SK-N-SH (cell line): Measurements from ENCODE around the gene PLBD2.

Source experiments
- CHD2 ChIP-seq: fragments of 150-350 bp; IDR thresholded peaks from 2 replicates; pipeline ENCODE4 v1.6.1; 2018; ENCODE audit warnings: low read length; ENCODE audit not compliant: partially characterized antibody
- JUND ChIP-seq: IDR thresholded peaks from 2 replicates; pipeline ENCODE4 v1.4.0; 2012
- POLR2AphosphoS5 ChIP-seq: IDR thresholded peaks from 2 replicates; pipeline ENCODE4 v1.6.1; 2012; ENCODE audit warnings: low read depth, low read length
- RAD21 ChIP-seq: IDR thresholded peaks from 2 replicates; pipeline ENCODE4 v1.6.1; 2012; ENCODE audit warnings: mild to moderate bottlenecking, low read length
- RCOR1 ChIP-seq: fragments of 150-350 bp; IDR thresholded peaks from 2 replicates; pipeline ENCODE4 v1.6.1; 2017; ENCODE audit warnings: antibody characterized with exemption, low read length
- RFX5 ChIP-seq: IDR thresholded peaks from 2 replicates; pipeline ENCODE4 v1.6.1; 2012; ENCODE audit warnings: mild to moderate bottlenecking, improper control_type of control experiment, low read length
- SIN3A ChIP-seq: IDR thresholded peaks from 2 replicates; pipeline ENCODE4 v1.6.1; 2012; ENCODE audit warnings: low read depth, mild to moderate bottlenecking, low read length, moderate library complexity, borderline replicate concordance
- YY1 ChIP-seq: IDR thresholded peaks from 2 replicates; pipeline ENCODE4 v1.4.0; 2012; ENCODE audit warnings: low read depth, mild to moderate bottlenecking
- TF ChIP-seq, protein P1 (sequence below): fragments of 200-600 bp; sonication (generic); IDR thresholded peaks from 2 replicates; pipeline ENCODE4 v1.6.1; 2017; ENCODE audit warnings: antibody characterized with exemption, mild to moderate bottlenecking, moderate library complexity
- TF ChIP-seq, protein P2 (sequence below): IDR thresholded peaks from 2 replicates; pipeline ENCODE4 v1.4.0; 2012; ENCODE audit warnings: low read depth
- TF ChIP-seq, protein P3 (sequence below): IDR thresholded peaks from 2 replicates; pipeline ENCODE4 v1.6.1; 2012; ENCODE audit warnings: mild to moderate bottlenecking, low read depth, low read length, moderate library complexity

DNA sequence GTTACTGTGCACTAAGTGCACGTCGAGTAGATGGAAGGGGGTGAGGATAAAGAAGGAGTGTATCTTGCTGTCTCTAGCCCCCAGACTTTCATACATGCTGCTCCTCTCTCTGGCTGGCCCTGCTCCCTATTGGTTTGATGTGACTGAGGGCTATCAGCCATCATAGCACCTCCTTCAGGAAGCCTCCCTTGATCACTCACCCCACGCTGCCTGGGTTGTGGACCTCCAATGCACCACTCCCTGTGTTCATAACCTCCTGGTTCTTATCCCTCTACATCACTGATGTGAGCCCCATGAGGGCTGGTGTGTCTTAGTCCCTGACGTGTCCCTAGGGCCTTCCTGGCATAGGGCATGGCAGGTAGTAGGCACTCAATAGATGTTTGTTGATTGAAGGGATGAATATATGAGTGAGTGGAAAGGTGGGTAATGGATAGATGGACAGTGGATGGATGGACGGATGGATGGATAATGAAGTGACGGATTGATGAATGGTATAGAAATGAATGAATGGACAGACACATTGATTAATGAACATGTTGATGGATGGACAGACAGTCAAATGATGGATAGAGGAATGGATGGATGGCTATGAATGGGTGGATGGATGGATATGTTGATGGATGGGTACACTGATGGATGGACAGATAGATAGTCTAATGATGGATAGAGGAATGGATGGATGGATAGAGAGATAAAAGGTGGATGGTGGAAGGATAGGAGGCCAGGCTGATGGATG lies 78.8 kb downstream of the PLBD2 start:
- TF ChIP-seq JUND (no peak), RCOR1 (no peak), RAD21 (no peak), RFX5 (no peak), SIN3A (no peak), CHD2 (no peak), POLR2AphosphoS5 (no peak), YY1 (no peak)
- TF ChIP-seq, protein P1, sequence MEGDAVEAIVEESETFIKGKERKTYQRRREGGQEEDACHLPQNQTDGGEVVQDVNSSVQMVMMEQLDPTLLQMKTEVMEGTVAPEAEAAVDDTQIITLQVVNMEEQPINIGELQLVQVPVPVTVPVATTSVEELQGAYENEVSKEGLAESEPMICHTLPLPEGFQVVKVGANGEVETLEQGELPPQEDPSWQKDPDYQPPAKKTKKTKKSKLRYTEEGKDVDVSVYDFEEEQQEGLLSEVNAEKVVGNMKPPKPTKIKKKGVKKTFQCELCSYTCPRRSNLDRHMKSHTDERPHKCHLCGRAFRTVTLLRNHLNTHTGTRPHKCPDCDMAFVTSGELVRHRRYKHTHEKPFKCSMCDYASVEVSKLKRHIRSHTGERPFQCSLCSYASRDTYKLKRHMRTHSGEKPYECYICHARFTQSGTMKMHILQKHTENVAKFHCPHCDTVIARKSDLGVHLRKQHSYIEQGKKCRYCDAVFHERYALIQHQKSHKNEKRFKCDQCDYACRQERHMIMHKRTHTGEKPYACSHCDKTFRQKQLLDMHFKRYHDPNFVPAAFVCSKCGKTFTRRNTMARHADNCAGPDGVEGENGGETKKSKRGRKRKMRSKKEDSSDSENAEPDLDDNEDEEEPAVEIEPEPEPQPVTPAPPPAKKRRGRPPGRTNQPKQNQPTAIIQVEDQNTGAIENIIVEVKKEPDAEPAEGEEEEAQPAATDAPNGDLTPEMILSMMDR, result no peak
- TF ChIP-seq, protein P2, sequence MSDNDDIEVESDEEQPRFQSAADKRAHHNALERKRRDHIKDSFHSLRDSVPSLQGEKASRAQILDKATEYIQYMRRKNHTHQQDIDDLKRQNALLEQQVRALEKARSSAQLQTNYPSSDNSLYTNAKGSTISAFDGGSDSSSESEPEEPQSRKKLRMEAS, result no peak
- TF ChIP-seq, protein P3, sequence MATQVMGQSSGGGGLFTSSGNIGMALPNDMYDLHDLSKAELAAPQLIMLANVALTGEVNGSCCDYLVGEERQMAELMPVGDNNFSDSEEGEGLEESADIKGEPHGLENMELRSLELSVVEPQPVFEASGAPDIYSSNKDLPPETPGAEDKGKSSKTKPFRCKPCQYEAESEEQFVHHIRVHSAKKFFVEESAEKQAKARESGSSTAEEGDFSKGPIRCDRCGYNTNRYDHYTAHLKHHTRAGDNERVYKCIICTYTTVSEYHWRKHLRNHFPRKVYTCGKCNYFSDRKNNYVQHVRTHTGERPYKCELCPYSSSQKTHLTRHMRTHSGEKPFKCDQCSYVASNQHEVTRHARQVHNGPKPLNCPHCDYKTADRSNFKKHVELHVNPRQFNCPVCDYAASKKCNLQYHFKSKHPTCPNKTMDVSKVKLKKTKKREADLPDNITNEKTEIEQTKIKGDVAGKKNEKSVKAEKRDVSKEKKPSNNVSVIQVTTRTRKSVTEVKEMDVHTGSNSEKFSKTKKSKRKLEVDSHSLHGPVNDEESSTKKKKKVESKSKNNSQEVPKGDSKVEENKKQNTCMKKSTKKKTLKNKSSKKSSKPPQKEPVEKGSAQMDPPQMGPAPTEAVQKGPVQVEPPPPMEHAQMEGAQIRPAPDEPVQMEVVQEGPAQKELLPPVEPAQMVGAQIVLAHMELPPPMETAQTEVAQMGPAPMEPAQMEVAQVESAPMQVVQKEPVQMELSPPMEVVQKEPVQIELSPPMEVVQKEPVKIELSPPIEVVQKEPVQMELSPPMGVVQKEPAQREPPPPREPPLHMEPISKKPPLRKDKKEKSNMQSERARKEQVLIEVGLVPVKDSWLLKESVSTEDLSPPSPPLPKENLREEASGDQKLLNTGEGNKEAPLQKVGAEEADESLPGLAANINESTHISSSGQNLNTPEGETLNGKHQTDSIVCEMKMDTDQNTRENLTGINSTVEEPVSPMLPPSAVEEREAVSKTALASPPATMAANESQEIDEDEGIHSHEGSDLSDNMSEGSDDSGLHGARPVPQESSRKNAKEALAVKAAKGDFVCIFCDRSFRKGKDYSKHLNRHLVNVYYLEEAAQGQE, result no peak
